Stimulated activated CD4-positive, alpha-beta T cell treated with anti-CD3 and anti-CD28 coated beads, TNF-alpha, amount 100 ng/mL, for 4 hours (primary cell): ENCODE results near the gene ADIPOR2.

ENCODE experiments used
- DNase-seq, 3 experiments: peaks; one replicate each; pipeline ENCODE4 v3.0.0-alpha.2; 2020; ENCODE audit warnings: low read depth in 3 of 3

Gene ADIPOR2, protein sequence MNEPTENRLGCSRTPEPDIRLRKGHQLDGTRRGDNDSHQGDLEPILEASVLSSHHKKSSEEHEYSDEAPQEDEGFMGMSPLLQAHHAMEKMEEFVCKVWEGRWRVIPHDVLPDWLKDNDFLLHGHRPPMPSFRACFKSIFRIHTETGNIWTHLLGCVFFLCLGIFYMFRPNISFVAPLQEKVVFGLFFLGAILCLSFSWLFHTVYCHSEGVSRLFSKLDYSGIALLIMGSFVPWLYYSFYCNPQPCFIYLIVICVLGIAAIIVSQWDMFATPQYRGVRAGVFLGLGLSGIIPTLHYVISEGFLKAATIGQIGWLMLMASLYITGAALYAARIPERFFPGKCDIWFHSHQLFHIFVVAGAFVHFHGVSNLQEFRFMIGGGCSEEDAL

GRCh38 chr12:1690578-1691122 lies at the start of gene ADIPOR2:
TSS of gene ADIPOR2 (plus strand) at chr12:1691070. CDS start at chr12:1754344, 63,274 bp downstream.
- DNase-seq = peak; percentile 80 to 89 (median 89)

GRCh38 chr12:1642513-1642912 lies 48.4 kb upstream of the ADIPOR2 start:
- DNase-seq = no peak

DNA sequence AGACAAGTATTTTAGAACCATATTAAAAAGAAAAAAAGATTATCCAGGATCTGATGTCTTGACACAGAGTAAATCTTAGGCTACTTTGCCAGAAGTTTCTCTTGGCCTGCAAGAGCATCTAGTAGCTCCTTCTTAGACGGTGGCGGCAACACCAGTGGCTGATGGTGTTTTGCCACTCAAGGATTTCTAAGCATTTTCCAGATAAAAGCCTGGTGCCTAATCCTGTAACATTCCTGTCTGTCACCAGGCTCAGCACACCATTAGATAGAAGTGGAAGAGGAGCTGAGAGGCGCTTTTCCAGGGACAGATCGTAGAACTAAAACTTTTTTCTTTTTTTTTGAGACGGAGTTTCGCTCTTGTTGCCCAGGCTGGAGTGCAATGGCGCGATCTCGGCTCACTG lies 47.8 kb upstream of the ADIPOR2 start:
- DNase-seq = no peak

- no peak for DNase-seq
Measured at GRCh38 chr12:1643905-1644533, 46.9 kb upstream of the ADIPOR2 start.

GRCh38 chr12:1644534-1645438 lies 46.1 kb upstream of the ADIPOR2 start:
- no peak for DNase-seq

DNA sequence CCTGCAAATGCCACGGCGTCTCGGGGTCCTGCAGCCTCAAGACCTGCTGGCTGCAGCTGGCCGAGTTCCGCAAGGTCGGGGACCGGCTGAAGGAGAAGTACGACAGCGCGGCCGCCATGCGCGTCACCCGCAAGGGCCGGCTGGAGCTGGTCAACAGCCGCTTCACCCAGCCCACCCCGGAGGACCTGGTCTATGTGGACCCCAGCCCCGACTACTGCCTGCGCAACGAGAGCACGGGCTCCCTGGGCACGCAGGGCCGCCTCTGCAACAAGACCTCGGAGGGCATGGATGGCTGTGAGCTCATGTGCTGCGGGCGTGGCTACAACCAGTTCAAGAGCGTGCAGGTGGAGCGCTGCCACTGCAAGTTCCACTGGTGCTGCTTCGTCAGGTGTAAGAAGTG lies 45.1 kb upstream of the ADIPOR2 start:
- no peak for DNase-seq

DNA sequence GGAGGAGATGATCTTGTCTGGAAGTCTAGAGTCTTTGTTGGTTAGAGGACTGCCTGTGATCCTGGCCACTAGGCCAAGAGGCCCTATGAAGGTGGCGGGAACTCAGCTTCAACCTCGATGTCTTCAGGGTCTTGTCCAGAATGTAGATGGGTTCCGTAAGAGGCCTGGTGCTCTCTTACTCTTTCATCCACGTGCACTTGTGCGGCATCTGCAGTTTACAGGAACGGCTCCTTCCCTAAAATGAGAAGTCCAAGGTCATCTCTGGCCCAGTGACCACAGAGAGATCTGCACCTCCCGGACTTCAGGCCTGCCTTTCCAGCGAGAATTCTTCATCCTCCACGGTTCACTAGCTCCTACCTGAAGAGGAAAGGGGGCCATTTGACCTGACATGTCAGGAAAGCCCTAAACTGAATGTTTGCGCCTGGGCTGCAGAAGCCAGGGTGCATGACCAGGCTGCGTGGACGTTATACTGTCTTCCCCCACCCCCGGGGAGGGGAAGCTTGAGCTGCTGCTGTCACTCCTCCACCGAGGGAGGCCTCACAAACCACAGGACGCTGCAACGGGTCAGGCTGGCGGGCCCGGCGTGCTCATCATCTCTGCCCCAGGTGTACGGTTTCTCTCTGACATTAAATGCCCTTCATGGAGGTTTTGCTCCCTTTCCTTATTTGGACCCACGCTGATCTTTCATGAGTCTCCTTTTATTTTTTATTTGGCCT lies 44.1 kb upstream of the ADIPOR2 start:
- no peak for DNase-seq

DNA sequence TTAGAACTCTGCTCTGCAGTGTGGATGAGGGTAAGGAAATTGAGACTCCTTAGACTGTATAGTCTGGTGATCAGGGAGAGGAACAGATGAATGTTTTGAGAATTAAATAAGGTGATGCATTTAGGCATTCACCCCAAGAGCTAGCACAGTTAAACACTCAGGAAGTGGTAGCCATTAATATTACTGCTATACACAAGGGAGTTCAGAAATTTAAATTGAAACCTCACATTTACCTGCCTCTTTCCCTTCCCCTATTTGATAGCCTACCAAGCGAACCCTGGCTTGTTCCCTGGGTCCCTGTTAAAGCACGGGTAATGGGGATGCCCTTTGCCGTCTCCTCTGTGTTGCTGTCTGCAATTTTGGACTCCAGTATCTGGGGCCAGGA lies 43.6 kb upstream of the ADIPOR2 start:
- DNase-seq = no peak

- no peak for DNase-seq
Measured at GRCh38 chr12:1650260-1650977, 40.5 kb upstream of the ADIPOR2 start.

DNA sequence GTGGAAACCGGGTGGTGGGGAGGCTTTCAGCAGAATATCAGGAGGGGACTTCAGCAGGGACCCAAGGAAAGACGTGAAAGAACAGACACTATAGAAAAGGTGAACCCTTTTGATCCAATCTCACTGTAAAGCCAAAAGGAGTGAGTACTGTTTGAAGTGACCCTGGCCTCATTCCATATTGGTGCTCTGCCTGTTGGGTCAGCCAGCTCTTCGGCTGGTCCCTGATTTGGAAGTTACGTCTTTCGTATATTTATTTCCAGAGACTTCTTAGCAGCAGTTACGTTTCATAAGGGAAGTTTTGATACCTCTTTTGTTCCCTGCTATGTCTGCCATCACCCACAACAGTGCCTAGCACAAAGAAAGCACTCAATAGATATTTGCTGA lies 39.9 kb upstream of the ADIPOR2 start:
- no peak for DNase-seq

DNA sequence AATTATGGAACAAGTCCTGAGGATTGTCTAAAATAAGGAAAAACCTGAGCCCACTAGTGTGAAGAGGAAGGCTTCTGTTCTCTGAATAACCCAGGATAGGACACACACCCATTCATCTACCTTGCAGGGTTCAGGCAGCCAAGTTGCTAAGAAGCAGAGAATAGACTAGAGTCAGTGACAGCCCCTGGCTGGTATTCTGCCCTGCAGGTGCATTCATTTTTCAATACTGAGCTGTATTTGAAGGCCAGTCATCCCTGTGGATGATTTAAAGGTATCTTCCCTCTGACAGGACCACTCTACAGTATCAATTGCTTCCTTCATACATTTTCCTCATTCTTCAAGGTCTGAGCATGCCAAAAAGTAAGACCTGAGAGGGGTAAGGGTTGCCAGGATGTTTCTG lies 38.9 kb upstream of the ADIPOR2 start:
- no peak for DNase-seq

DNA sequence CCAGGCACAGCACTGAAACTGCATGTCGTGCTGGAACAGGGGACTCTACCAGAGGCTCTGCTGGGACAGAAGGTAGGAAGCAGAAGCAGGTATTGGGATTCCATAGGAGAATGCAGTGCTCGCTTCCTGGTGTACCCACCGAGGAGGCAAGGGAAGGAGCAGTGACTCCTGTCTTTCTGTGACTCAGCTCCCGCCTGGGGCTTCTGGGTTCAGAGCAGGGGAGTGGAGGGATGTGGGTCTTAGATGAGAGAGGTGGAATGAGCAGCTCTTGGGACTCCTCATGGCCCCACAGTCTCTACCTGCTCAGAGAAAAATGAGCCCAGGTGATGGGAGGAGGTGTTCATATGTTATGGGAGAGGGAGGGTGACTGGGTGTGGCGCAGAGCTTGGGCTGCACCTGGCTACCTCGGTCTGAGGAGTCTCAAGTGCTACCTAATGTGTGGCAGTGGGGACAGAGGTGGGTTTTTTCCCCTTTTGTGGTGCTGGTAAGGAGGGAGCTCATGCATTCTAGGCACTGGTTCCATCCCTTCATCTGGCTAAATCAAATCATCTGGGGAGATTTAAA lies 35.6 kb upstream of the ADIPOR2 start:
- no peak for DNase-seq

GRCh38 chr12:1656902-1657301 lies 34.0 kb upstream of the ADIPOR2 start:
- DNase-seq = no peak

- DNase-seq = no peak
Measured at GRCh38 chr12:1657688-1658087, 33.2 kb upstream of the ADIPOR2 start.

DNA sequence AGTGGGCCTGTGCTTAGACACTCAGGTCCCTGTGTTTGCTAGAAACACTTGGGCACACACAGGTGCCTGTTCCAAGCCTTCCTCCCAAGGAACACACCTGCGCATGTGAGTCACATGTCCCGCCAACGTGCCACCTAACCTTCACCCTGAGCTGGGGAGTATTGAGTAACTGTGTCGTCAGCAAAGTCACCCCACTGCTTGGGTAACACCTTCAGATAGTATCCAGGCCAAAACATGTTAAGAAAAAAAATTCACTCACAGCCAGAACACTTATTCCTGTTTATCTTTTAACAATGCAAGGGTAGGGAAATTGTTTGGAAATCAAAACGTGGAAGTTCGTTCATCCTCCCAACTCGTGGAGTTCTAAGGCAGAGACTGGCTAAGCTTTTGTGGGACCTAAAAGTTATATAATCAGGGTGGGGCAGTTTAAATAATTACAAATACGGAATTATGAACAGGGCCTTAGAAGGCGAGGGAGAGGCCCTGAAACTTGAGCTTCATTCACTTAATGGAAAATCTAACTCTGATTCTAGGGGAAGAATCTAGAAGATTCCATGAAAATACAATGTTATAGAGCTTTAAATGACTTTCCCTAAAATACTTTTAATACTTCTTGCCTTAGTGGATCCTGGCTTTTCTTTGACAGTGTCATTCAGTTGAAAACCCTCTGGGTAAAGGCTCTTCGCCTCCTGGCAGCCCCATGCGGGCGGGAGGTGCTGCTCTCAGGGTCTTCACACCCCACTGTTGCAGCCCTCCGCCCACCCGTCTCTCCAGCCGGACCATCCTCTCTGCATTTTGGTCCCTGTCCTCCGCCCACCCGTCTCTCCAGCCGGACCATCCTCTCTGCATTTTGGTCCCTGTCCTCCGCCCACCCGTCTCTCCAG lies 30.3 kb upstream of the ADIPOR2 start:
- peak in 2 of 3 experiments; percentile 52 for DNase-seq

DNA sequence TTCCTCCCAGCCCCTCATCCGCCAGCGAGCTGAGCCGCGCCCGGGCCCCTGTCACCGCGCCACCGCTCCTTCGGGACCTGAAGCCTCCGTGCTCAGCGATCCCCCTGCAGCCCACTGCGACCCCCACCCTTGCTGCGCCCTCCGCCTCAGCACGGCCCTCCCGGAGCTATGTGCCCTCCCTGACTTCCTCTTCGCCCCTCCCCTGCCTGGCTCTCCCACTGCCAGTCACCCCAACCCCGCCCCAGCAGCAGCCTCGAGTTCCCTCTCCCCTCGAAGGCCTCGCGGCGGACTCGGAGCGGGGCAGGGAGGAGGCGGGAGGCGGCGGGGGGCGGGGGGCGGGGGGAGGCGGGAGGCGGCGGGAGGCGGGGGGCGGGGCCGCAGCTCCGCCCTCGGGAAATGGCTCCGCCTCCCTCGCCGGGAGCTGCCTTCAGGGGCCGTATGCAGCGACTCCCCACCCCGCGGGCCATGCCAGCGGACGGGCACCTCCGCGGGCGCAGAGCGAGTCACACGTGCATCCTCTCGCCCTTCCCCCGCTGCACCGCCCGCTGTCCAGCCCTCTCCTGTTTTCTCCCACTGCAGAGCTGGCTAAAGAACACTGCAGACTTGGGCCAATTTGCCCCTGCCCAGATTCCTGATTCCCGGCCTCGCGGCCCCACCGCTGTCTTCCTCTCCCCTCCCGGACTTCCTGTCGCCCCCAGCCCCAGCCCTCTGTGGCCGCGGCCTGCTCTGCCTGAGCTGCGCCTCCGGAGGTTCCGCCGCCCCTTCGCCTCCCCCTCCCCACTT lies 29.1 kb upstream of the ADIPOR2 start:
- DNase-seq = peak; percentile 61 to 71 (median 66)

DNA sequence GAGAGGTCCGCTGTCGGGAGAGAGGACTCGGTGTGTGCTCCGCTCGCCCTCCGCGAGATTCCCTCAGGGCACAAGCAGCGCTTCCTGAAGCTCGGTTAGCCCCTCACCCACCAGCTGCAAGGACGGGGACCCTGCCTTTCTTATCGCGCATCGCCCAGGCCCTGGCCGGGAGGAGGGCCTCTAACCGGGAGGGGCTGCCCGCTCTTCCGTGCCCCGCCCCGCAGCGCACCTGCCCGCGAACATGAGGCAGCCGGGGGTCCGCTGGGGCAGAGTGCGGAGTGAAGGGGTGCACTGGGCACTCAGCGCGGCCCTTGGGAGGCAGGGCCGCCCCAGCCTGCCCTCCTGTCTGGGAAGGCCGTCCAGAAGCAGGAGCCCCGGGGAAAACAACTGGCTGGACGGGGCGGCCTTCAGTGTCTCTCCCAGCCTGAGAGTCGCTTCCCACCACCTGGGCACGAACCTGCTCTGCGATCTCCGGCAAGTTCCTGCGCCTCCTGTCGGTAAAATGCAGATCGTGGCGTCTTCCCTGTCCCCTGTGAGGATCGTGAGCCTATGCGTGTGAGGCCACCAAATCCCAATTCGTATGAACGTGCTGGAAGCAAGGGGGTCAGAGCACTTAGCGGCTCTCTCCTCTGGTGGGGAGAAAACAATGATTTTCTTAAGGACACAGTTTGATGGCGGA lies 28.0 kb upstream of the ADIPOR2 start:
- DNase-seq = no peak
